Activated naive CD4-positive, alpha-beta T cell treated with anti-CD3 and anti-CD28 coated beads for 36 hours (primary cell): ENCODE data around the gene C14orf132. TPM values are rescaled to one million over a fixed set of nuclear protein-coding genes. Genes with fewer than 3 reads are reported as not detected.

Experiments
- CTCF ChIA-PET: fragments of 350-600 bp; sonication (Branson Sonifier 250); formaldehyde crosslinking; loops from one replicate; lab custom pipeline; 2021; ENCODE audit warnings: antibody characterized with exemption; lab: Charles Lee
- DNase-seq: peaks from one replicate; pipeline ENCODE4 v3.0.0-alpha.2; 2020
- H3K27ac Mint-ChIP-seq: one replicate; pipeline ENCODE4 v1.8.0; 2021; ENCODE audit warnings: mild to moderate bottlenecking, mixed read lengths
- H3K27me3 Mint-ChIP-seq: one replicate; pipeline ENCODE4 v1.8.0; 2021; ENCODE audit warnings: low read depth, mixed read lengths
- H3K36me3 Mint-ChIP-seq: one replicate; pipeline ENCODE4 v1.8.0; 2021; ENCODE audit warnings: low read depth, mixed read lengths
- H3K4me1 Mint-ChIP-seq: one replicate; pipeline ENCODE4 v1.8.0; 2021; ENCODE audit warnings: low read depth, mixed read lengths
- H3K4me3 Mint-ChIP-seq: one replicate; pipeline ENCODE4 v1.8.0; 2021; ENCODE audit warnings: mild to moderate bottlenecking, moderate library complexity, mixed read lengths
- H3K9me3 Mint-ChIP-seq: one replicate; pipeline ENCODE4 v1.8.0; 2021; ENCODE audit warnings: mixed read lengths
- intact Hi-C: fragments of 100-400 bp; cut with micrococcal nuclease; formaldehyde crosslinking; loops from one replicate; pipeline ENCODE4 v1.15.1; 2023
- total RNA-seq, 2 experiments: library from RNA; stranded (reverse); gene quantifications; one replicate each; pipeline ENCODE4 v1.2.3, GENCODE V29; 2021

The C14orf132 gene
- total RNA-seq, 2 experiments from 2014 or later: 3.2 to 4.9 TPM

- no peaks in the 10 kb centered on the region for H3K4me1 Mint-ChIP-seq
- no peak overlapping the region for H3K27ac Mint-ChIP-seq
- H3K4me3 Mint-ChIP-seq: no peak overlapping the region
- H3K36me3 Mint-ChIP-seq: no peaks in the 10 kb centered on the region
- no peak for DNase-seq
- intact Hi-C loops: no loop called here
- CTCF ChIA-PET: interaction anchor here (0.5 to 1.9 kb wide), 3 partner anchors 8 to 331 kb away, joined by 3 to 5 read pairs (median 3); no protein-coding TSS in a partner anchor
- H3K9me3 Mint-ChIP-seq: no peaks in the 10 kb centered on the region
- H3K27me3 Mint-ChIP-seq: peaks cover 3% of the 10 kb centered on the region
These were observed 7.5 kb downstream of the C14orf132 start for GRCh38 chr14:96046630-96047029.

DNA sequence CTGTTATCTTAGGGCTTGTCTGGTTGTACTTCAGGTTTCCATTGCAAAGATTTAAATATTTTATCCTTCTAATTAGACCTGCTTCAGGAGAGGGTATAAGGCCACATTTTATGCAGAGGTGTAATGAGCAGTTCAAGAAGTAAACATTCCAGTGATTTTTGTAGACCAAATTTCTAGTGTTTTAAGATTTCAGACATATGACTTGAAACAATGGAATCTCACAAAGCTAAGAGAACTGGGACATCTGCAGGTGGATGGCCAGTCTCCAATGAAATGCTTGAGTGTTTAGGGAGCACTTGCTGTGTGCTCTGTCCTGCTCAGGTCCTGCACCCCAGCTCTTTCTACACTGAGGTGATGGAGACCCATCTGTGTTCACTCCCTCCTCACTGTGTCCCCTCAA is 7.9 kb downstream of the C14orf132 start:
- Mint-ChIP-seq H3K4me1 (no peaks in the 10 kb centered on the region), H3K4me3 (no peak overlapping the region), H3K36me3 (no peaks in the 10 kb centered on the region), H3K27me3 (peaks cover 1% of the 10 kb centered on the region), H3K27ac (no peak overlapping the region), H3K9me3 (no peaks in the 10 kb centered on the region)
- no peak for DNase-seq
- CTCF ChIA-PET: interaction anchor here (0.6 to 1.9 kb wide), 3 partner anchors 52 to 330 kb away, joined by 3 to 5 read pairs (median 3); no protein-coding TSS in a partner anchor
- intact Hi-C loops: no loop called here

DNA sequence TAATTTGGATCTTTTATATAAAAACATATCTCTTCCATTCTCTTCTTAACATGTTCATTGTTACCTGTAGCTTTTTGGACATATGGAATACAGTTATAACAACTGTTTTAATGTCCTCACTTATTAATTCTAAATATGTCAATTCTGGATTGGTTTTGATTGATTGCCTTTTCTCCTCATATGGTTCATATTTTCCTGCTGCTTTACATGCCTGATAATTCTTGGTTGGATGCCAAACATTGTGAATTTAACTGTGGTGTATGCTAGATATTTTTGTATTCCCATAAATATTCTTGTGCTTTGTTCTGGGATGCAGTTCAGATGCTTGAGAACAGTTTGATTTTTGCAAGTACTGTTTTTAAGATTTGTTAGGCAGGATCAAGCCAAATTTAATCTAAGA is 10.8 kb downstream of the C14orf132 start:
- Mint-ChIP-seq H3K9me3 (no peaks in the 10 kb centered on the region), H3K36me3 (no peaks in the 10 kb centered on the region), H3K4me3 (no peak overlapping the region), H3K27me3 (no peaks in the 10 kb centered on the region), H3K27ac (no peak overlapping the region), H3K4me1 (no peaks in the 10 kb centered on the region)
- CTCF ChIA-PET: interaction anchor here (0.5 to 0.7 kb wide), 3 partner anchors 14 to 359 kb away, joined by 3 to 5 read pairs (median 3); no protein-coding TSS in a partner anchor
- DNase-seq: no peak
- intact Hi-C loops: no loop called here

GRCh38 chr14:96050482-96050881 is 11.3 kb downstream of the C14orf132 start:
- intact Hi-C loops: no loop called here
- Mint-ChIP-seq H3K36me3 (no peaks in the 10 kb centered on the region), H3K27ac (no peak overlapping the region), H3K9me3 (no peaks in the 10 kb centered on the region), H3K4me3 (no peak overlapping the region), H3K27me3 (no peaks in the 10 kb centered on the region), H3K4me1 (no peaks in the 10 kb centered on the region)
- no peak for DNase-seq
- CTCF ChIA-PET: no interaction called here

DNA sequence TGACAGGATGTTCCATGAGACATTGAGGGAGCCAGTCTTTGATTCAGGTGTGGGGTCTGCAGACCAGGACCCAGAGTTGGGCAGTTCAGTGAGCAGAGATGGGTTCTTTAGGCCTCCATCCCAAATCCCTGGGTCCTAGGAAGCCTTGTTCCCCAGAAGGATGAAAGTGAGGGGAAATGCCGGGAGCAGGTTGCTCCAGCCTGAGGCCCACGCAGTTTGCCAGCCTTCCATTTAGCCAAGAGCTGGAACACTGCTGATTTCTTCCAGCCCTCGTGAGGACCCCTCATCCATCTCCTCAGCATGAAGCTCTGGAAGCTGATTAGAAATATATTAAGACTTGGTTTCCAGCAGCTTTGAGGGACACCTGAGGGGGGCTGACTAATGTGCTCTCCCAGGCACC is 12.1 kb downstream of the C14orf132 start:
- H3K4me3 Mint-ChIP-seq: no peak overlapping the region
- H3K9me3 Mint-ChIP-seq: no peaks in the 10 kb centered on the region
- no peaks in the 10 kb centered on the region for H3K27me3 Mint-ChIP-seq
- DNase-seq: no peak
- no peaks in the 10 kb centered on the region for H3K4me1 Mint-ChIP-seq
- CTCF ChIA-PET: no interaction called here
- H3K36me3 Mint-ChIP-seq: no peaks in the 10 kb centered on the region
- intact Hi-C loops: no loop called here
- no peak overlapping the region for H3K27ac Mint-ChIP-seq

DNA sequence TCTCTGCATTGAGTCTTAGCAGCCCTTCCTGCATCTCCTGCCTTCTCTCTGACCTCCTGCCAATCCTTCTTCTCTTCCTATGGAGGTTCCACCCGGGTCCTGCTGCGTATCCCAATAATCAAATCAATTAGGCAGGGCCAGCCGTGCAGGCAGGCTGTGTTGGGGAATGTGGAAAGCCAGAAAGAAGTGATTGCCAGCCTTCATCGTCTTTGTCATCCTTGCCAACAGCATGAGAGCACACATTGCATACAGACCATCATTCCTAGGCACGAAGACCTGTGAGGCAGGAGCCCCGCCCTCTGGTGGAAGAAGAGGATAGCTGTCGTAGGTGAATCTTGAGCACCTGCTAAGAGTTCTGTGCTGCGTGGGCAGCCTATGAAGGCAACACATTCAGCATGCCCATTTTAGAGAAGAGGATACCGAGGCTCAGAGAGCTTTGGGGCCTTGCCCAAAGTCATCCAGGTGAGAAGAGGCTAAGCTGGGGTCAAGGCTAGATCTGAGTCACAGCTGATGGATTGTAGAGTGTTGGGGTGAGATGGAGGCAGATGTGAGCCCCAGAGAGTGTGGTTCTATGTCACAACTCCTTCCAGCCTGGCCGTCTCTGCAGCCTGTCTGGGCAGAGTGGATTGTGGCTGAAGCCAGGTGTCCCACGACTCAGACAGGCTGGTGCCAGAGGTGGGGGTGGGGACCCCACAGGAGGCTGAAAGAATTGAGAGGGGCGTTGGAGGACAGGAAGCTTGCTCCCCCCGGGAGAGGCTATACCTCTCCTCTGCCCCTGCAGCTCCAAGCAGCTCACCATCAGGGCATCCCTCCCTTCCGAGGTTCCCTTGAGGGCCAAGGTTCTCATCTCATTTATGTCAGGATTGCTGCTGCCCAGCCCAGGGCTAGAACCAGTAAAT is 12.7 kb downstream of the C14orf132 start:
- Mint-ChIP-seq H3K36me3 (no peaks in the 10 kb centered on the region), H3K9me3 (no peaks in the 10 kb centered on the region), H3K27me3 (no peaks in the 10 kb centered on the region), H3K27ac (no peak overlapping the region), H3K4me3 (no peak overlapping the region), H3K4me1 (no peaks in the 10 kb centered on the region)
- DNase-seq: peak; percentile 25
- CTCF ChIA-PET: no interaction called here
- intact Hi-C loops: no loop called here

- intact Hi-C loops: no loop called here
- no peak for DNase-seq
- H3K9me3 Mint-ChIP-seq: no peaks in the 10 kb centered on the region
- CTCF ChIA-PET: no interaction called here
- no peak overlapping the region for H3K4me3 Mint-ChIP-seq
- H3K4me1 Mint-ChIP-seq: no peaks in the 10 kb centered on the region
- H3K36me3 Mint-ChIP-seq: no peaks in the 10 kb centered on the region
- no peak overlapping the region for H3K27ac Mint-ChIP-seq
- no peaks in the 10 kb centered on the region for H3K27me3 Mint-ChIP-seq
These were observed 13.5 kb downstream of the C14orf132 start for GRCh38 chr14:96052541-96053247.

DNA sequence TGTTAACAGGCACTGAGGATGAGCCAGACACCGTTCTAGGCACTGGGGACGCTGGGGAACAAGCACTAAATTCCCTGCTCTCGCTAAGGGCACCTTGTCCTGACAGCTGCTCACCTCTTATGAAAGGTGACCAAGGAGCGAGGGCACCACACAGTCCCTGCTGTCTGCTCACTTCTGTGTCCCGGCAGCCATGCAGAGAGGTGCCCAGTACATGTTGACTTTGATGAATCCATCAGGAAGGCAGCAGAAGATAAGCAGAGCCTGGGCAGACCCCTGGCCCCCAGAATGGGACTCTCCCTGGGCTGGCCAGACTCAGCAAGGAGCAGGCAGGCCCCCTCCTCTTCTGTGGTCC is 14.1 kb downstream of the C14orf132 start:
- Mint-ChIP-seq H3K27ac (no peak overlapping the region), H3K27me3 (no peaks in the 10 kb centered on the region), H3K9me3 (no peaks in the 10 kb centered on the region), H3K36me3 (no peaks in the 10 kb centered on the region), H3K4me3 (no peak overlapping the region), H3K4me1 (no peaks in the 10 kb centered on the region)
- DNase-seq: no peak
- intact Hi-C loops: no loop called here
- CTCF ChIA-PET: no interaction called here

DNA sequence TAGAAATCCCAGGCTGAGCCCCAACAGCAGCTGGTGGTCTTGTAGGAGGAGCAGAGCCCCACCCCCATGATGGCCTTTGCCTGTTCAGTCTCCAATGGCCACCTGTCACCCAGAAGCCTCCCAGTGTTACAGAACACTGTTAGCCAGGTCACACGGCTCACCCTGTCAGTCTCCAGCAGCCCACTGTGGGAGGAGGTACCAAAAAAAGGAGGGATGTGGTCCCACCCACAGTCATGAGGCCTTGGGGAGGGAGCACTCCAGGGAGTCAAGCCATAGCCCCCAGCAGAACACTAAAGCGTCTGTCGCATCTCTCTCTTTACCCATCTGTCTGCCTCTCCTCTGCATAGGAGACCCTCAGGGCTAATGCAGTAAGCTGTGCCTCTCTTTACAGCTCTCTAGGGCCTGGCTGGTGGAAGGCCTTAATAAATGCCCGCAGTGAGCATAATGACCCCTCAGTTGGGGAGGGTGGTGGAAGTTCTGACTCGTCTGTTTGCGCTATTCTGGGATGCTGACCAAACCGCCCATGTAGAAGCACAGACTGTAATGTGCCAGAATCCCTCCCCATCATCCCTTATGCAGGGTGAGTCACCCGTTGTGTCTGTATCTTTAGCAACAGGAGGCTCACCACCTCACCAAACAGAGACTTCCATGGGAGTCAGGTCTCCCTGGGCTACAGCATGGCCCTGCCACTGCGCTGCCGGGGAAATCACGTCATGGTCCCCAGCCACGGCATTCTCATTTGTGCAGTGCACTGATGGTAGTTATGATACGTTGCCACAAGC is 14.6 kb downstream of the C14orf132 start:
- CTCF ChIA-PET: no interaction called here
- no peaks in the 10 kb centered on the region for H3K36me3 Mint-ChIP-seq
- DNase-seq: no peak
- no peaks in the 10 kb centered on the region for H3K4me1 Mint-ChIP-seq
- H3K4me3 Mint-ChIP-seq: no peak overlapping the region
- H3K27ac Mint-ChIP-seq: no peak overlapping the region
- H3K27me3 Mint-ChIP-seq: no peaks in the 10 kb centered on the region
- intact Hi-C loops: no loop called here
- no peaks in the 10 kb centered on the region for H3K9me3 Mint-ChIP-seq

DNA sequence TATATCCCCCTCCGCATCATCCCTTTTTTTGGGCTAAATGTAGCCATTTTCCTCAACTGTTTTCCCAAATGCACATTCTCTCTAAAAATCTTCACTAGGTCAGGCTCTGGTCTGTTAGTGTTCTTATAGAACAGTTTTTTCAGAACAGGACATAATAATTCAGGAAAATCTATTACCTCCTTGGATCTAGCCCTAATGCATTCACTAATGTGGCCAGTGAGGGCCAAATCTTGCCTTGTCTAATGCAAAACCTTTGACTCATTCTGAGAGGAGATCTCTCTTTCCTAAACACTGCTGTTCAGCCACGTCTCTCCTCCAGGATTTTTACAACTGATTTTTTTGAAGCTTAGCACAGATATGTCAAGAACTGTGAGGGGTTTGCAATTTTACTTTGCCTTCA is 15.5 kb downstream of the C14orf132 start:
- DNase-seq: no peak
- Mint-ChIP-seq H3K9me3 (no peaks in the 10 kb centered on the region), H3K27me3 (no peaks in the 10 kb centered on the region), H3K36me3 (no peaks in the 10 kb centered on the region), H3K4me1 (no peaks in the 10 kb centered on the region), H3K4me3 (no peak overlapping the region), H3K27ac (no peak overlapping the region)
- CTCF ChIA-PET: interaction anchor here (0.8 kb wide), 1 partner anchor 8 kb away, joined by 3 read pairs; no protein-coding TSS in a partner anchor
- intact Hi-C loops: no loop called here

- CTCF ChIA-PET: interaction anchor here (0.8 kb wide), 1 partner anchor 9 kb away, joined by 3 read pairs; no protein-coding TSS in a partner anchor
- intact Hi-C loops: no loop called here
- H3K27me3 Mint-ChIP-seq: no peaks in the 10 kb centered on the region
These were observed 16.0 kb downstream of the C14orf132 start for GRCh38 chr14:96055065-96055752.

More at GRCh38 chr14:96055065-96055752, 16.0 kb downstream of the C14orf132 start:
- DNase-seq: no peak
- Mint-ChIP-seq H3K9me3 (no peaks in the 10 kb centered on the region), H3K36me3 (no peaks in the 10 kb centered on the region), H3K4me3 (no peak overlapping the region), H3K27ac (no peak overlapping the region), H3K4me1 (no peaks in the 10 kb centered on the region)
